Natural killer cell (primary cell): ENCODE results near the gene CNTROB. TPM values are rescaled to one million over a fixed set of nuclear protein-coding genes. Genes with fewer than 3 reads are reported as not detected.

Experiments
- total RNA-seq, 4 donors: library from RNA; stranded (reverse); fragments of 120-200 nt in 1 of 4; gene quantifications; one replicate each; pipeline versions ENCODE4 v1.2.3 to v1.2.4, GENCODE V29; 2013 to 2022

Gene CNTROB
- total RNA-seq, 3 donors from 2014 or later (not counting 1 experiment from before 2014, with no cell fraction given): 36.3 to 49.8 (median 45.2) TPM

Other genes starting within 250 kb of the CNTROB start
- gene TP53, start 244.7 kb upstream of the CNTROB start, total RNA-seq: 10 to 100 TPM; 56.5 to 65.5 (median 62.0) TPM
- gene WRAP53, start 243.7 kb upstream of the CNTROB start, total RNA-seq: 10 to 100 TPM in 2 of 3 donors, 1 to 10 TPM in 1; 9.9 to 12.8 (median 12.0) TPM
- gene EFNB3, start 227.0 kb upstream of the CNTROB start, total RNA-seq: not detected
- gene DNAH2, start 214.5 kb upstream of the CNTROB start, total RNA-seq: under 1 TPM in 2 of 3 donors, not detected in 1; 0.05 to 0.07 TPM
- gene KDM6B, start 98.0 kb upstream of the CNTROB start, total RNA-seq: 100 to 1,000 TPM; 104 to 165 (median 149) TPM
- 10 to 100 TPM; 12.7 to 45.5 (median 27.6) TPM for gene TMEM88, start 77.1 kb upstream of the CNTROB start, total RNA-seq
- gene NAA38, start 74.6 kb upstream of the CNTROB start, total RNA-seq: 10 to 100 TPM; 35.9 to 40.3 (median 37.3) TPM
- gene CYB5D1, start 74.2 kb upstream of the CNTROB start, total RNA-seq: 10 to 100 TPM; 11.0 to 18.3 (median 11.5) TPM
- gene CHD3, start 43.4 kb upstream of the CNTROB start, total RNA-seq: 100 to 1,000 TPM; 215 to 275 (median 218) TPM
- gene RNF227, start 15.9 kb upstream of the CNTROB start, total RNA-seq: 1 to 10 TPM; 3.6 to 5.9 (median 4.7) TPM
- 10 to 100 TPM in 1 of 3 donors, 1 to 10 TPM in 2; 7.9 to 11.7 (median 9.3) TPM for gene KCNAB3, start 2.4 kb upstream of the CNTROB start, total RNA-seq
- 100 to 1,000 TPM; 122 to 144 (median 135) TPM for gene TRAPPC1, start 260 bp upstream of the CNTROB start, total RNA-seq
- not detected for gene GUCY2D, start 70.4 kb downstream of the CNTROB start, total RNA-seq
- gene ALOX15B, start 106.9 kb downstream of the CNTROB start, total RNA-seq: not detected
- under 1 TPM; 0.29 to 0.58 (median 0.56) TPM for gene ALOX12B, start 155.5 kb downstream of the CNTROB start, total RNA-seq
- not detected for gene ALOXE3, start 186.3 kb downstream of the CNTROB start, total RNA-seq
- under 1 TPM; 0.50 to 0.77 (median 0.61) TPM for gene HES7, start 191.9 kb downstream of the CNTROB start, total RNA-seq
- 1,000 to 10,000 TPM in 1 of 3 donors, 100 to 1,000 TPM in 2; 636 to 1,422 (median 923) TPM for gene PER1, start 220.2 kb downstream of the CNTROB start, total RNA-seq
- gene VAMP2, start 230.7 kb downstream of the CNTROB start, total RNA-seq: 100 to 1,000 TPM; 191 to 315 (median 234) TPM
- gene TMEM107, start 244.2 kb downstream of the CNTROB start, total RNA-seq: 100 to 1,000 TPM in 1 of 3 donors, 10 to 100 TPM in 2; 48.9 to 101 (median 96.1) TPM